Natural killer cell (primary cell): ENCODE measurements around the gene GYPC. TPM values are rescaled to one million over a fixed set of nuclear protein-coding genes. Genes with fewer than 3 reads are reported as not detected.

ENCODE experiments used
- ATAC-seq, 3 donors: fragments of 150-1000 bp in 2 of 3; fragments of 200-7000 bp in 1 of 3; cut with Tn5 transposase; 1 replicate in 1 of 3; 2 replicates in 2 of 3; pipeline ENCODE4 v1.10.0; 2021; ENCODE audit warnings: mild to moderate bottlenecking in 2 of 3, moderate library complexity in 2 of 3
- DNase-seq, 2 donors: peaks; one replicate each; pipeline versions ENCODE4 v3.0.0 to v3.0.0-alpha.2; 2013 to 2021; ENCODE audit warnings: mixed read lengths in 1 of 2
- H3K27ac ChIP-seq: one replicate; pipeline ENCODE4 v1.5.1; 2013; ENCODE audit warnings: mild to moderate bottlenecking, low read length
- H3K27me3 ChIP-seq: one replicate; pipeline ENCODE4 v1.6.1; 2013; ENCODE audit warnings: low read length; ENCODE audit not compliant: control insufficient read depth, insufficient read depth
- H3K36me3 ChIP-seq: one replicate; pipeline ENCODE4 v1.6.1; 2013; ENCODE audit warnings: low read length; ENCODE audit not compliant: control insufficient read depth, insufficient read depth
- H3K4me1 ChIP-seq: one replicate; pipeline ENCODE4 v1.6.1; 2013; ENCODE audit warnings: low read length; ENCODE audit not compliant: control insufficient read depth, insufficient read depth
- H3K4me3 ChIP-seq: one replicate; pipeline ENCODE4 v1.5.1; 2013; ENCODE audit warnings: low read length
- H3K9me3 ChIP-seq: one replicate; pipeline ENCODE4 v1.6.1; 2013; ENCODE audit warnings: low read length; ENCODE audit not compliant: control insufficient read depth, insufficient read depth
- H3K27ac Mint-ChIP-seq, 2 donors: one replicate each; pipeline ENCODE4 v1.8.0; 2022; ENCODE audit warnings: mild to moderate bottlenecking in 2 of 2, mixed read lengths in 2 of 2, moderate library complexity in 1 of 2
- H3K27me3 Mint-ChIP-seq, 2 donors: one replicate each; pipeline ENCODE4 v1.8.0; 2022; ENCODE audit warnings: low read depth in 2 of 2, mixed read lengths in 2 of 2
- H3K36me3 Mint-ChIP-seq: one replicate; pipeline ENCODE4 v1.8.0; 2022; ENCODE audit warnings: mixed read lengths
- H3K4me1 Mint-ChIP-seq, 2 donors: one replicate each; pipeline ENCODE4 v1.8.0; 2022; ENCODE audit warnings: mixed read lengths in 2 of 2
- H3K4me3 Mint-ChIP-seq: one replicate; pipeline ENCODE4 v1.8.0; 2022; ENCODE audit warnings: mild to moderate bottlenecking, moderate library complexity, mixed read lengths
- H3K9me3 Mint-ChIP-seq, 2 donors: one replicate each; pipeline ENCODE4 v1.8.0; 2022; ENCODE audit warnings: mixed read lengths in 2 of 2
- WGBS: methylation state at CpG from one replicate; pipeline ENCODE4 v1.1.7; 2013; ENCODE audit warnings: missing lambda C conversion rate; ENCODE audit not compliant: insufficient coverage; 5-methylcytosine and 5-hydroxymethylcytosine counted together
- intact Hi-C: fragments of 100-400 bp; cut with micrococcal nuclease; formaldehyde crosslinking; loops from one replicate; pipeline ENCODE4 v1.14.2; 2022
- total RNA-seq, 4 donors: library from RNA; stranded (reverse); fragments of 120-200 nt in 1 of 4; gene quantifications; one replicate each; pipeline versions ENCODE4 v1.2.3 to v1.2.4, GENCODE V29; 2013 to 2022
- TF ChIP-seq, protein P1 (sequence below): fragments of 200-600 bp; IDR thresholded peaks from one replicate; pipeline ENCODE4 v1.8.0; 2022; ENCODE audit warnings: antibody characterized with exemption

The GYPC gene
- total RNA-seq, 3 donors from 2014 or later (not counting 1 experiment from before 2014, with no cell fraction given): 74.2 to 92.3 (median 78.7) TPM

DNA sequence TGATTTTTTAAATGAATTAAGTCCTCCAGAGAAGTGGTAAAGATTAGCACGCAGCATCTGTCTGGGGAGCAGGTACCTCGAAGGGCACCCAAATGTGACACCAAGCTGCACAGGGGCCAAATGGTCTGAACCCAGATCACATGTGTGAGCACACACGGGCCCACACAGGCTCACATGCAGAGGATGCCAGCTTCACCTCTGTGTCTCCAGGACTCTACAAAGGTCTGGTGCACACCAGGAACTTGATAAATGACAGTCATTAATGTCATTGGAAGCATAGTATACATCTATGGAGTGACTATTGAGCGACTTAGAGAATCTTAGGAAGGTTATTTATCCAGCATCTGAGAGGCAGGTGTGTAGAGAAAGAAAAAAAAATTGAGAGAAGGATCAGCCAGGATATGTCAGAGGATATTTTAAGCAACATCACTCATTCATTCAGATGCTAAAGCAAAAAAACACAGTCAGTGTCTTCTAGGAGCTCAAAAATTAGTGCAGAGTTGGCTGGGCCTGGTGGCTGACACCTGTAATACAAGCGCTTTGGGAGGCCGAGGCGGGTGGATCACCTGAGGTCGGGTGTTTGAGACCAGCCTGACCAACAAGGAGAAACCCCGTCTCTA, 23.2 kb downstream of the GYPC start:
- H3K36me3 Mint-ChIP-seq: peaks cover 10% of the 10 kb centered on the region
- peaks cover 15% of the 10 kb centered on the region for H3K36me3 ChIP-seq
- no peak overlapping the region for H3K27ac ChIP-seq
- WGBS: 95% methylated on average over 9 of the region's 9 CpGs
- peak overlapping the region; percentile 74 to 78 for H3K27ac Mint-ChIP-seq
- H3K27me3 Mint-ChIP-seq: no peaks in the 10 kb centered on the region
- H3K4me3 Mint-ChIP-seq: no peak overlapping the region
- ATAC-seq (no peak), DNase-seq (no peak)
- peaks cover 2 to 7% of the 10 kb centered on the region in 2 donors for H3K9me3 Mint-ChIP-seq
- peaks cover 6% of the 10 kb centered on the region for H3K4me1 ChIP-seq
- H3K9me3 ChIP-seq: peaks cover 13% of the 10 kb centered on the region
- TF ChIP-seq, protein P1, sequence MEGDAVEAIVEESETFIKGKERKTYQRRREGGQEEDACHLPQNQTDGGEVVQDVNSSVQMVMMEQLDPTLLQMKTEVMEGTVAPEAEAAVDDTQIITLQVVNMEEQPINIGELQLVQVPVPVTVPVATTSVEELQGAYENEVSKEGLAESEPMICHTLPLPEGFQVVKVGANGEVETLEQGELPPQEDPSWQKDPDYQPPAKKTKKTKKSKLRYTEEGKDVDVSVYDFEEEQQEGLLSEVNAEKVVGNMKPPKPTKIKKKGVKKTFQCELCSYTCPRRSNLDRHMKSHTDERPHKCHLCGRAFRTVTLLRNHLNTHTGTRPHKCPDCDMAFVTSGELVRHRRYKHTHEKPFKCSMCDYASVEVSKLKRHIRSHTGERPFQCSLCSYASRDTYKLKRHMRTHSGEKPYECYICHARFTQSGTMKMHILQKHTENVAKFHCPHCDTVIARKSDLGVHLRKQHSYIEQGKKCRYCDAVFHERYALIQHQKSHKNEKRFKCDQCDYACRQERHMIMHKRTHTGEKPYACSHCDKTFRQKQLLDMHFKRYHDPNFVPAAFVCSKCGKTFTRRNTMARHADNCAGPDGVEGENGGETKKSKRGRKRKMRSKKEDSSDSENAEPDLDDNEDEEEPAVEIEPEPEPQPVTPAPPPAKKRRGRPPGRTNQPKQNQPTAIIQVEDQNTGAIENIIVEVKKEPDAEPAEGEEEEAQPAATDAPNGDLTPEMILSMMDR: no peak
- peaks cover 33 to 53% of the 10 kb centered on the region in 2 donors for H3K4me1 Mint-ChIP-seq
- H3K27me3 ChIP-seq: no peaks in the 10 kb centered on the region
- H3K4me3 ChIP-seq: no peak overlapping the region
- intact Hi-C loops: no loop called here

DNA sequence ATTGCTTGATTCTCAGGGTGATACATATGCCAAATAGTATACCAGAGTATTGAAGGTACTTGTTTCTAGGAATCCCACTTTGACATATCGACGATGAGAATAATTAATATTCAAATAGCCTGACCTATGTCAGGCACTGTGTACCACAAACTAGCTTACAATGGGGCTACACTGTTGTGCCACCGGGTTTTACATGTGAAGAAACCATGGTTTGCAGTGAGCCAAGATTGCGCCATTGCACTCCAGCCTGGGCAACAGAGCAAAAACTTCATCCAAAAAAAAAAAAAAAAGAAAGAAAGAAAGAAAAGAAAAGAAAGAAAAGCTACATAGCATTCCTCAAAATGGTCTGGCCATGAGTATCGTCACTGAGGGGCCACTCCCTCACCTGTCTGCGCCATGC, 25.5 kb downstream of the GYPC start:
- DNase-seq: no peak
- TF ChIP-seq, protein P1: no peak
- 97% methylated on average over 6 of the region's 6 CpGs for WGBS
- Histone ChIP-seq H3K36me3 (peaks cover 13% of the 10 kb centered on the region), H3K4me3 (no peak overlapping the region), H3K27ac (no peak overlapping the region), H3K4me1 (peaks cover 5% of the 10 kb centered on the region), H3K27me3 (no peaks in the 10 kb centered on the region), H3K9me3 (no peaks in the 10 kb centered on the region)
- Mint-ChIP-seq H3K36me3 (no peaks in the 10 kb centered on the region), H3K27me3 (no peaks in the 10 kb centered on the region), H3K4me1 (peaks cover 37 to 55% of the 10 kb centered on the region in 2 donors), H3K9me3 (no peaks in the 10 kb centered on the region), H3K4me3 (no peak overlapping the region), H3K27ac (peak overlapping the region; percentile 8 to 24)
- ATAC-seq: no peak
- intact Hi-C loops: no loop called here

DNA sequence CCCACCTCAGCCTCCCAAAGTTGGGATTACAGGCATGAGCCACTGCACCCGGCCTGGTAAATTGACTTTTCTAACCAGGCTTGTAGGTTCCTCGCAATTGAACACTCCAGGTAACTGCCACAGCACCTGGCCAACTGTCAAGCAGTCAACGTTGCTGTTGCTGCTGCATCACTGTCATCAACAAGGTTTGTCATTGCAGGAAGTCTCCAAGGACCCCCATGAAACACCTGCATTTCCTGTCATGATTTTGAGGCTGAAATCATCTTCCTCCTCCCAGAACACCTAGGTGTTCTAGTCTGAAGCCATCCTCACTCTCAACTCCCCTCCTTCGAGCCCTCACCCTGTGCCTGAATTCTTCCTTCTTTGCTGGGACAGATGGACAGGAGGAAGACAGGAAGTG, 29.7 kb downstream of the GYPC start:
- TF ChIP-seq, protein P1: no peak
- no peak for DNase-seq
- Histone ChIP-seq H3K27me3 (no peaks in the 10 kb centered on the region), H3K4me1 (no peaks in the 10 kb centered on the region), H3K4me3 (no peak overlapping the region), H3K9me3 (no peaks in the 10 kb centered on the region), H3K27ac (no peak overlapping the region), H3K36me3 (peaks cover 14% of the 10 kb centered on the region)
- peaks cover 0 to 2% of the 10 kb centered on the region in 2 donors for H3K9me3 Mint-ChIP-seq
- peaks cover 53 to 59% of the 10 kb centered on the region in 2 donors for H3K4me1 Mint-ChIP-seq
- WGBS: 76% methylated on average over 4 of the region's 4 CpGs
- intact Hi-C loops: no loop called here
- H3K4me3 Mint-ChIP-seq: no peak overlapping the region
- H3K27me3 Mint-ChIP-seq: no peaks in the 10 kb centered on the region
- H3K36me3 Mint-ChIP-seq: peaks cover 9% of the 10 kb centered on the region
- no peak for ATAC-seq
- peak overlapping the region; percentile 59 to 65 for H3K27ac Mint-ChIP-seq

DNA sequence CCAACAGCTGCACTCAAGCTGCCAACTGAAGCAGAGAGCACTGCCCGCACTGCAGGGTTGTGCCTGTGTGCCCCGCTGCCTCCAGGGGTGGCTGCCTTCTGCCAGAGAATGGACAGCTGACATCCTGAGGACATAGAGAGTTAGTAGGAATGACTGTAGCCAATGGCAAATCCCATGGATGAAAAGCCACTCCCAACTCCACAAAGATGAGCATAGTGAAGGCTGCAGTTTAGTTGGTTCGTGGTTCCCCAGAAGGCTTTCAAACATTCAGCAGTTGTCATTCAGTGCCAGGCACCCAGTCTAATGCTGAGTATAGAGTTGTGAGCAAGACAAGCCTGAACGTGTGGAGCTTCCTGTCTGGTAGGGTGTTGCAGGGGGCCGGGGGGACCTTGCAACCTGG, 30.3 kb downstream of the GYPC start:
- Mint-ChIP-seq H3K4me1 (peaks cover 53 to 62% of the 10 kb centered on the region in 2 donors), H3K27ac (peak overlapping the region in 1 of 2 donors; percentile 59), H3K36me3 (peaks cover 9% of the 10 kb centered on the region), H3K9me3 (peaks cover 0 to 2% of the 10 kb centered on the region in 2 donors), H3K27me3 (no peaks in the 10 kb centered on the region), H3K4me3 (no peak overlapping the region)
- Histone ChIP-seq H3K27ac (no peak overlapping the region), H3K36me3 (peaks cover 15% of the 10 kb centered on the region), H3K9me3 (no peaks in the 10 kb centered on the region), H3K4me3 (no peak overlapping the region), H3K4me1 (no peaks in the 10 kb centered on the region), H3K27me3 (no peaks in the 10 kb centered on the region)
- DNase-seq: no peak
- intact Hi-C loops: no loop called here
- TF ChIP-seq, protein P1: no peak
- WGBS: 88% methylated on average over 5 of the region's 5 CpGs
- no peak for ATAC-seq
